ENCODE results near the gene IL24. TPM values are rescaled to one million over a fixed set of nuclear protein-coding genes. Genes with fewer than 3 reads are reported as not detected.
"Not testable (repeated sequence)": the region's sequence is repeated elsewhere in the genome, so short reads cannot be mapped to it uniquely, and the experiment has no call there.

The IL24 gene, protein sequence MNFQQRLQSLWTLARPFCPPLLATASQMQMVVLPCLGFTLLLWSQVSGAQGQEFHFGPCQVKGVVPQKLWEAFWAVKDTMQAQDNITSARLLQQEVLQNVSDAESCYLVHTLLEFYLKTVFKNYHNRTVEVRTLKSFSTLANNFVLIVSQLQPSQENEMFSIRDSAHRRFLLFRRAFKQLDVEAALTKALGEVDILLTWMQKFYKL
- not detected for total RNA-seq

DNA sequence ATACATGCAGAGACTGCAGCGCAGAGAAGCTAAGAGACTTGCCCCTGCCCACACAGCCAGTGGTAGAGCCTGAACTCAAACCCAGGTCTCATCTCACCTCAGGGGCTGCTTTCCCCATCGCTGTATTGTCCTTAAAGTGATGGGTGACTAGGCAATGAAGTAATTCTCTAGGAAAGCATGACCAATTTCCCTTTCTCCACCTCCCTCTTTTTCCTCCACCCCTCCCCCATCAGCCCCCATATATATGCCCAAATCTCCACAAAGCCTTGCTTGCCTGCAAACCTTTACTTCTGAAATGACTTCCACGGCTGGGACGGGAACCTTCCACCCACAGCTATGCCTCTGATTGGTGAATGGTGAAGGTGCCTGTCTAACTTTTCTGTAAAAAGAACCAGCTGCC, at the start of gene IL24:
Gene IL24 (plus strand): TSS at position 269 of the 400 bp plus-strand sequence. CDS start 390 bp downstream, outside the sequence.
- DNase-seq: no peak

GRCh38 chr1:206847946-206848345, 49.3 kb upstream of the IL24 start:
- no peak for DNase-seq

- DNase-seq: no peak
Observed at GRCh38 chr1:206850401-206850800, 46.8 kb upstream of the IL24 start.

GRCh38 chr1:206851341-206852010, 45.8 kb upstream of the IL24 start:
- no peak for DNase-seq

- DNase-seq: not testable (repeated sequence)
Observed at GRCh38 chr1:206852662-206853061, 44.6 kb upstream of the IL24 start.

GRCh38 chr1:206853696-206854095, 43.5 kb upstream of the IL24 start:
- DNase-seq: not testable (repeated sequence)

DNA sequence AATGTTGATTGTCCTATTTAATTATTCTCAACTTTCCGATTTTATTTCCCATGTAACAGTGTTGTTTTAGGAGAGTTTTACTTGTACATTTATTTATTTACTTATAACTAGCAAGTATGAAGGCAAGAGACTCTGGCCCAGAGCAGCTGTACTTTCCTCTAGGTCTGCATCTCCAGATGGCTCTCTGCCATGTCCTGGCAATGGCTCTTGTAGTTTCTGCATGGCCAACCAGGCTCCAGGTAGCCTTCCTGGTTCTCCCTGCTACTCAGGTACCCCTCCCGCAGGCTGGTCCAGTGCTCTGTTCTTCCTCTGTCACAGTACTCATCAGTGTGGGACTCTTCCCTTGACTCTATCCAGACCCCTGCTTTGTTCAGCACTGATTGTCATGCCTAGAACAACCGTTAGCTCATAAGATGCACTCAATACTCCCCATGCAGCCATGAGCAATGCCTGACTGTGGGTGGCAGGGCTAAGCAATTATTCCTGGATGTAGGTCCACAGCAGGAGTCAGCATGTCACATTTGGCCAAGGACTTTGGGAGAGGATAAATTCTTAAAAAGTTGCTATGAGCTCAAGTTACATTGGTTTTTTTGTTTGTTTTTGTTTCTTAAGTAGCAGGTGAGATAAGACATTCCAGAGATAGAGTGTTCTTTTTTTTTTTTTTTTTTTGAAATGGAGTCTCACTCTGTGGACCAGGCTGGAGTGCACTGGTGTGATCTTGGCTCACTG, 42.7 kb upstream of the IL24 start:
- no peak for DNase-seq

DNA sequence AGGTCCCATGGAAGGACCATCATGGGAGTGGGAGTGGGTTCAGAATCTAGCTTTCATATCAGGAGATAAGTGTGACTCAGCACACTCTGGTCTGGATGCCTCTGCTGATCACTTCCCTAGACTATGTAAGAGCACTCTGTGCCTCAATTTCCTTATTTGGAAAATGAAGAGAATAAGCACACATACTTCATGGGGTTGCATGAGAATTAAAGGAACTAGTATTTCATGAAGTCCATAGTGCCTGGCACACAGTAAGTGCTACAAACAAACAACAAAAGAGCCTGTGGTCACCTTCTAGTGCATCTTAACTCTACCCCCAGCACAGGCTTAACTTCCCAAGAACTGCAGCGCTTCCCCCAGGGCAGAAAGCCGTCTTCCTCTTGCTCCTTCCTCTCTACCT, 41.4 kb upstream of the IL24 start:
- DNase-seq: no peak

GRCh38 chr1:206856674-206857464, 40.4 kb upstream of the IL24 start:
- DNase-seq: no peak

DNA sequence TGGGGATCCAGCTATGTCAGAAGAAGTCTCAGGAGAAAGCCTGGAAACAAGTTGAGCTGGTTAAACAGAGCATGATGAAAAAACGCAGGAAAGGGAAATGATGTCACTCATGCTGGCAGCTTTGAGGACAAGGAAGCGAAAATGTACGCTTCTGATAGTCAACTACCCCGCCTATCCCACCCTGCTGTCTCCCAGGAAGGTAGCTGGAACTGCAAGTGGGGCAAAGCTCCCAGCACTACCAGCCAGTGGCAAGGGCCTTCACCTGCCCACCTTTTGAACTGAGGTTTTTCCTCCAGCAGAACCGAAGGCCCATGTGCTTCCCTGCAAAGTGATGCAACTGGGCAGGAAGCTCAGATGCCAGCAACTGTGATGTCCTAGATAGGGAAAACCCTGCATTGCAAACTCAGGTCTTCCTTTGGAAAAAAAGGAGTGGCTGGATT, 38.1 kb upstream of the IL24 start:
- no peak for DNase-seq

- no peak for DNase-seq
Observed at GRCh38 chr1:206860165-206860564, 37.1 kb upstream of the IL24 start.

GRCh38 chr1:206863266-206863665, 34.0 kb upstream of the IL24 start:
- DNase-seq: no peak

DNA sequence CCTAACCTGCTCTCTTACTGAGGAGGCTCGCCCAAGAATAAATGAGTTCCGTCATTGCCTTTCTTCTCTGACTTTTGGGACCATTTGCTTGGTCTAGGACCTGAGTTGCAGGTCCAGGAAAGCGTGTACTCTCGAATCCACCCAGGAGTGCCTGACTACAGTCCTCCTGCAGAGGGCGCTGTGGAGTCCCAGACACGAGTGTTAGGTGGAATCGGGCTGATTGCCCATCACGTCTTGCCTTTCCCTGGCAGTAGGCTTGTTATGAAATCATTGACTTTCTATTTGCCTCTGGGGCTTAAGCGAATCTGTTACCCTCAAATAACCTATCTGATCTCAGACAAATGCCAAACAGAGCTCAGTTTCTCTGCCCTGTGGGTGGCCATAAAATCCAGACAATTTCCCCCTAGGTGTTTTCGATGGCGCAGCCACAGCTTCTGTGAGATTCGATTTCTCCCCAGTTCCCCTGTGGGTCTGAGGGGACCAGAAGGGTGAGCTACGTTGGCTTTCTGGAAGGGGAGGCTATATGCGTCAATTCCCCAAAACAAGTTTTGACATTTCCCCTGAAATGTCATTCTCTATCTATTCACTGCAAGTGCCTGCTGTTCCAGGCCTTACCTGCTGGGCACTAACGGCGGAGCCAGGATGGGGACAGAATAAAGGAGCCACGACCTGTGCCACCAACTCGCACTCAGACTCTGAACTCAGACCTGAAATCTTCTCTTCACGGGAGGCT, 32.1 kb upstream of the IL24 start, which contains the start of gene IL20:
Gene IL20 (plus strand): TSS at position 685 of the 733 bp plus-strand sequence. CDS start 230 bp downstream, outside the sequence.
- peak; percentile 85 for DNase-seq

- no peak for DNase-seq
Observed at GRCh38 chr1:206866062-206866461, 31.2 kb upstream of the IL24 start.

GRCh38 chr1:206867239-206867638, 30.0 kb upstream of the IL24 start:
- DNase-seq: no peak

DNA sequence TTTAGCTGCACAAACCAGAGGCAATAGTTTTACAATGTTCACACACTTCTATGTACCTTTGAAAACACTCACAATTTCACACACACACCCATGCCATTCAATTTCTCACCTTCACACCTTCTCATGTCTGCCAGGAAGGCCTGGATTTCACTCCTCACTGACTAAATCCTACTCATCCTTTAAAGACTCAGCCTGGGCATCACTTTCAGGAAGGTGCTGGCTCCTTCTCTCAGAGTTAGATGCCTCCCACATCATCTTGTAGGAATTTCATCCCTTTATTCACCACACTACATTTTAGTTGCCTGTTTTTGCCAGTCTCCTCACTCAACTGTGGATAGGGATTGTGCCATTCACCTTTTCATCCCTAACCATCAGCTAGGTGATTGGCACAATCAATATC, 29.5 kb upstream of the IL24 start:
- DNase-seq: no peak

DNA sequence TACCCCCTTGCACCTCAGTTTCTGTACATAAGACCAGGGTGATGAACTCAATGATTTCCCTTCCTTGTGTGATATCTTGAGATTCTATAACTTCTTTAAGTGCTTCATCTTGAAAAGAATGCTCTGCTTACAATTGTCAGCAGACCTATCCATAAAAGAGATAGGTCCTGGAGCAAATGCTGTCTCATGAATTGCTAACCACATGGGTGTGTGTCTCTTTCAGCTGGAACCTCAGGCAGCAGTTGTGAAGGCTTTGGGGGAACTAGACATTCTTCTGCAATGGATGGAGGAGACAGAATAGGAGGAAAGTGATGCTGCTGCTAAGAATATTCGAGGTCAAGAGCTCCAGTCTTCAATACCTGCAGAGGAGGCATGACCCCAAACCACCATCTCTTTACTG, 29.0 kb upstream of the IL24 start:
- DNase-seq: no peak

GRCh38 chr1:206872139-206872538, 25.1 kb upstream of the IL24 start:
- DNase-seq: no peak

DNA sequence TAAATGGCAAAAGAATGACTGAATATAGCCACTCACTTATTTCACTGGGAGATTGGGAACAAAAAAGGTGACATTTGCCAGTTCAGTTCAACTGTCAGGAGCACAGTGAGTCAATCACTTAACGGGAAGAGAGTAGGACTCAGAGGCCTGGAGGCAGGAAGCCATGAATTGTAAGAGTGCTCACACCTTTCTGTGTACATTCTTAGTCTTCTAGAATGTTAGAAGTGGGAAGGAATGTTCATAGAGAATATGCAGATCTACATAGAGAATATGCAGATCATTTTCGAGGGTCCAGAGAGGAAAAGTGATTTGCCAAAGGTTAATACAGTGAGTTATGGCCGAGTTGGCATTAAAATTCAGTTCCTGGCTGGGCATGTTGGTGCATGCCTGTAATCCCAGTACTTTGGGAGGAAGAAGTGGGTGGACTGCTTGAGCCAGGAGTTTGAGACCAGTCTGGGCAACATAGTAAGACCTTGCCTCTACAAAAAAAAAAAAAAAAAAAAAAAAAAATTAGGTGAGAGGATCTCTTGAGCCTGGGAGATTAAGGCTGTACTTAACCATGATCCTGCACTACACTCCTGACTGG, 23.5 kb upstream of the IL24 start:
- no peak for DNase-seq

- no peak for DNase-seq
Observed at GRCh38 chr1:206875752-206876377, 21.4 kb upstream of the IL24 start.

- DNase-seq: no peak
Observed at GRCh38 chr1:206878456-206878855, 18.8 kb upstream of the IL24 start.

All from effector CD4-positive, alpha-beta T cell (primary cell).